RWPE2 (cell line): Measurements from ENCODE around the gene ZNF24.

Source experiments
- ATAC-seq: fragments of 200-7000 bp; cut with Tn5 transposase; 3 replicates; pipeline ENCODE4 v1.9.1; 2021; ENCODE audit warnings: low read depth
- DNase-seq: peaks from one replicate; pipeline ENCODE4 v3.0.0-alpha.2; 2020; ENCODE audit warnings: low spot score
- H3K27ac ChIP-seq: fragments of 450-650 bp; 2 replicates; pipeline ENCODE4 v1.5.1; 2017; ENCODE audit warnings: mild to moderate bottlenecking; ENCODE audit not compliant: poor library complexity, severe bottlenecking
- H3K27me3 ChIP-seq: fragments of 250-450 bp; sonication (Bioruptor Pico); 2 replicates; pipeline ENCODE4 v1.5.1; 2021; ENCODE audit warnings: mild to moderate bottlenecking, moderate library complexity; ENCODE audit not compliant: insufficient read depth, poor library complexity, severe bottlenecking
- H3K36me3 ChIP-seq: fragments of 250-450 bp; sonication (Bioruptor Pico); 2 replicates; pipeline ENCODE4 v1.5.1; 2020; ENCODE audit warnings: low read depth, mild to moderate bottlenecking, moderate library complexity
- H3K4me1 ChIP-seq: fragments of 250-450 bp; sonication (Bioruptor Pico); 2 replicates; pipeline ENCODE4 v1.5.1; 2021; ENCODE audit warnings: mild to moderate bottlenecking, moderate library complexity; ENCODE audit not compliant: insufficient read depth, poor library complexity, severe bottlenecking
- H3K4me3 ChIP-seq: fragments of 250-450 bp; sonication (Bioruptor Pico); 2 replicates; pipeline ENCODE4 v1.5.1; 2021; ENCODE audit warnings: mild to moderate bottlenecking, moderate library complexity; ENCODE audit not compliant: severe bottlenecking
- H3K9me3 ChIP-seq: fragments of 250-450 bp; sonication (Bioruptor Pico); 2 replicates; pipeline ENCODE4 v1.5.1; 2021; ENCODE audit warnings: mild to moderate bottlenecking, moderate library complexity; ENCODE audit not compliant: severe bottlenecking
- TF ChIP-seq, protein P1 (sequence below): fragments of 450-650 bp; IDR thresholded peaks from one replicate; pipeline ENCODE4 v1.5.1; 2017; ENCODE audit warnings: mild to moderate bottlenecking, moderate library complexity; ENCODE audit not compliant: poor library complexity, severe bottlenecking

The ZNF24 gene

GRCh38 chr18:35326695-35327387 lies 17.4 kb downstream of the ZNF24 start:
- ATAC-seq (0 out of 3 replicates have a peak, but pooled peaks have one; percentile 14), DNase-seq (no peak)
- no peak overlapping the region for H3K27ac ChIP-seq
- H3K4me1 ChIP-seq: no peaks in the 10 kb centered on the region
- no peaks in the 10 kb centered on the region for H3K9me3 ChIP-seq
- H3K27me3 ChIP-seq: no peaks in the 10 kb centered on the region
- no peak overlapping the region for H3K4me3 ChIP-seq
- TF ChIP-seq, protein P1, sequence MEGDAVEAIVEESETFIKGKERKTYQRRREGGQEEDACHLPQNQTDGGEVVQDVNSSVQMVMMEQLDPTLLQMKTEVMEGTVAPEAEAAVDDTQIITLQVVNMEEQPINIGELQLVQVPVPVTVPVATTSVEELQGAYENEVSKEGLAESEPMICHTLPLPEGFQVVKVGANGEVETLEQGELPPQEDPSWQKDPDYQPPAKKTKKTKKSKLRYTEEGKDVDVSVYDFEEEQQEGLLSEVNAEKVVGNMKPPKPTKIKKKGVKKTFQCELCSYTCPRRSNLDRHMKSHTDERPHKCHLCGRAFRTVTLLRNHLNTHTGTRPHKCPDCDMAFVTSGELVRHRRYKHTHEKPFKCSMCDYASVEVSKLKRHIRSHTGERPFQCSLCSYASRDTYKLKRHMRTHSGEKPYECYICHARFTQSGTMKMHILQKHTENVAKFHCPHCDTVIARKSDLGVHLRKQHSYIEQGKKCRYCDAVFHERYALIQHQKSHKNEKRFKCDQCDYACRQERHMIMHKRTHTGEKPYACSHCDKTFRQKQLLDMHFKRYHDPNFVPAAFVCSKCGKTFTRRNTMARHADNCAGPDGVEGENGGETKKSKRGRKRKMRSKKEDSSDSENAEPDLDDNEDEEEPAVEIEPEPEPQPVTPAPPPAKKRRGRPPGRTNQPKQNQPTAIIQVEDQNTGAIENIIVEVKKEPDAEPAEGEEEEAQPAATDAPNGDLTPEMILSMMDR: no peak
- peaks cover 1% of the 10 kb centered on the region; the same call in 1 of the 2 replicates for H3K36me3 ChIP-seq

DNA sequence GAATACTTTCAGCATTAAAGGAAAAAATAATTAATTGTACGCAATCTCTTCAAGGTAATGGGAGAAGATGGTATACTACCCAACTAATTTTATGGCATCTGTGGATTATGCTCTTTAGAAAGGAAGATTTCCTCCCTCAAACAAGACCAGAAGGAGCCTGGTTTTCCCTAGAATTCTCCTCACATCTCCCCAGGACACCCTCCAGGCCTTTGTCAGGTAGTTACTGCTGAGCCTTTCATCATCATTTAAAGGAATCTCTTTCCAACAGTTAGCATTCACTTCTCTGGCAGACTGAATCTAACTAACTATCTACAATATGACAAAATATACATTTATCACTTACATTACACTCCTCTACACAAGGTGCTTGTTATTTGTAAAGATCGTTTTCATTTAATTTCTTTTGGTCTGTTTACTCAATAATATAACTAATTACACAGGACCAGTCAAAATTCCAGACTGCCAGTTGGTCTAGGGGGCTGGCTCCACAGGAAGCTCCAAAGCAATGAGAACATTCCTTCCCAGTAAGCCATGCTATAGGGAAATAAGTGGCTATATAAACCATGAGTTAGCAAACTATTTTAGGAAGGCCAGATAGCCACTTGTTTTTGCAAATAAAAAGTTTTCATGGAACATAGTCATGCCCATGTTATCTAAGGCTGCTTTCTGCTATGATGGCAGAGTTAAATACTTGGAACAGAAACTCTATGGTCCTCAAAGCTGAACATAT lies 19.1 kb downstream of the ZNF24 start:
- H3K27me3 ChIP-seq: no peaks in the 10 kb centered on the region
- H3K9me3 ChIP-seq: no peaks in the 10 kb centered on the region
- DNase-seq: no peak
- no peak overlapping the region for H3K27ac ChIP-seq
- H3K4me3 ChIP-seq: no peak overlapping the region
- TF ChIP-seq, protein P1: no peak
- no peaks in the 10 kb centered on the region for H3K36me3 ChIP-seq
- no peaks in the 10 kb centered on the region for H3K4me1 ChIP-seq
- no peak for ATAC-seq

DNA sequence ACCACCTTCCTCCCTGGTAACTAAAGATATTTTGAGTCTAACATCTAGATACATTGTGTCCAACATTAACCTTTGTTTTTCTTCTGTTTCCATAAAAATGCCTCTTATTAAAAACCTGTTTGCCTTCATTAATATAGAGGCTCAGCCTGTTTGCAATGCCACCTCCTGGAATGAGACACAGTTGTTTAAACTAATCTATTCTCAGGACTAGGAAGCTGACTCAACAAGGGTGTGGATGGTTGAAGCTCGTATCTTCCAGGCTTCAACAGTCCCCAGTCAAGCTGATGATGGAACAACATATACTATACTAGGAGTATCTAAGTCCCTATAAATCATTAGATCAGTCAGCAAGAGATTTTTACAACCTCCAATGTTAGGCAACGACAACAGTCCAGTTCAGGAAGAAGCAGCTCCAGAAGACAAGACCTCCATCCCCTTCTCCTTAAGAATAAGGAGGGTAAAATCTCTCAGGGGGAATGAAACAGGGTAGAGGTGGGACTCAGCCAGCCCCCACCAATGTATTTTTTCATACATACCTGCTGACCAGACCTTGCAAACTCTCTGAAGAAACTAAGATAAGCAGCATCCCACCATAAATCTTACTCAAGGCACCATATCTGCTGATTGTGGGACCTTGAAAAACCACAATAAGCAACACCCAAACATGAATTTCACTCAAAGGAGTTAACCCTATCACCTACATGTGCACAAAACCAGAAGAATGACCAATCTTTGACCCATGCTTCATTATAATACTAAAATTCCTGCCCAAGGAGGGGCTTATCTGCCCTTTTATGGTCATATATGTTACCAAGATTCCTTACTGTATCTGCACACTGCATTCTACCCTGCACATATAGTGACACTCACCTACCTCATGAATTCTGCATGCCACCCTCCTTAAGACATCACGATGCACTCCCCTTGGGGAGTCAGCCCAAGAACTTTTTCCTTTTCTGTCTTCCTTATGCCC lies 21.4 kb downstream of the ZNF24 start:
- Histone ChIP-seq H3K27me3 (no peaks in the 10 kb centered on the region), H3K9me3 (no peaks in the 10 kb centered on the region), H3K4me3 (no peak overlapping the region), H3K4me1 (no peaks in the 10 kb centered on the region), H3K27ac (no peak overlapping the region), H3K36me3 (no peaks in the 10 kb centered on the region)
- TF ChIP-seq, protein P1: no peak
- peak; percentile 61; the same call in 2 of the 3 replicates for ATAC-seq
- no peak for DNase-seq

- Histone ChIP-seq H3K27me3 (no peaks in the 10 kb centered on the region), H3K4me3 (no peak overlapping the region), H3K36me3 (peaks cover 5% of the 10 kb centered on the region), H3K27ac (no peak overlapping the region), H3K4me1 (no peaks in the 10 kb centered on the region), H3K9me3 (peaks cover 15% of the 10 kb centered on the region)
- ATAC-seq (peak; percentile 42), DNase-seq (no peak)
- TF ChIP-seq, protein P1: no peak
Measured at GRCh38 chr18:35311496-35311895, 32.7 kb downstream of the ZNF24 start.
